ENCODE data around the gene KCP.

Gene KCP

GRCh38 chr7:128842674-128843641, 67.6 kb downstream of the KCP start:
- TF ChIP-seq EZH2 (IDR thresholded peaks at IDR 0.05) = no peak
- no peak for TF ChIP-seq FOXP2 (optimal IDR thresholded peaks at IDR 0.05; ENCODE audit: control extremely low read depth, extremely low read length, insufficient read depth)
- no peak for TF ChIP-seq POLR2AphosphoS5 (IDR thresholded peaks at IDR 0.05; ENCODE audit: borderline replicate concordance, low read depth, low read length)
- no peaks in the 10 kb centered on the region for H3K9me3 ChIP-seq (ENCODE audit: low read depth, low read length)
- no peak overlapping the region for H3K4me3 ChIP-seq
- DNase-seq (ENCODE audit: low read depth, low spot score) = no peak
- H3K36me3 ChIP-seq (ENCODE audit: insufficient read depth, low read length) = peaks cover 37% of the 10 kb centered on the region
- H3K27ac ChIP-seq = no peak overlapping the region
- no peak overlapping the region for H3K9ac ChIP-seq (ENCODE audit: insufficient read length)

GRCh38 chr7:128841921-128842673, 68.4 kb downstream of the KCP start:
- no peak for DNase-seq (ENCODE audit: low read depth, low spot score)
- Histone ChIP-seq H3K36me3 (ENCODE audit: insufficient read depth, low read length) (peaks cover 43% of the 10 kb centered on the region), H3K9ac (ENCODE audit: insufficient read length) (no peak overlapping the region), H3K9me3 (ENCODE audit: low read depth, low read length) (no peaks in the 10 kb centered on the region), H3K4me3 (no peak overlapping the region), H3K27ac (no peak overlapping the region)
- TF ChIP-seq POLR2AphosphoS5 (IDR thresholded peaks at IDR 0.05; ENCODE audit: borderline replicate concordance, low read depth, low read length) (no peak), EZH2 (IDR thresholded peaks at IDR 0.05) (no peak), FOXP2 (optimal IDR thresholded peaks at IDR 0.05; ENCODE audit: control extremely low read depth, extremely low read length, insufficient read depth) (no peak)

GRCh38 chr7:128841171-128841690, 69.3 kb downstream of the KCP start:
- Histone ChIP-seq H3K9ac (ENCODE audit: insufficient read length) (no peak overlapping the region), H3K27ac (no peak overlapping the region), H3K4me3 (no peak overlapping the region), H3K36me3 (ENCODE audit: insufficient read depth, low read length) (peaks cover 43% of the 10 kb centered on the region), H3K9me3 (ENCODE audit: low read depth, low read length) (no peaks in the 10 kb centered on the region)
- TF ChIP-seq POLR2AphosphoS5 (IDR thresholded peaks at IDR 0.05; ENCODE audit: borderline replicate concordance, low read depth, low read length) = no peak
- no peak for TF ChIP-seq FOXP2 (optimal IDR thresholded peaks at IDR 0.05; ENCODE audit: control extremely low read depth, extremely low read length, insufficient read depth)
- TF ChIP-seq EZH2 (IDR thresholded peaks at IDR 0.05) = no peak
- DNase-seq (ENCODE audit: low read depth, low spot score) = no peak

GRCh38 chr7:128840326-128841170, 70.0 kb downstream of the KCP start:
- H3K36me3 ChIP-seq (ENCODE audit: insufficient read depth, low read length) = peaks cover 43% of the 10 kb centered on the region
- no peak overlapping the region for H3K4me3 ChIP-seq
- TF ChIP-seq EZH2 (IDR thresholded peaks at IDR 0.05) = no peak
- TF ChIP-seq POLR2AphosphoS5 (IDR thresholded peaks at IDR 0.05; ENCODE audit: borderline replicate concordance, low read depth, low read length) = no peak
- TF ChIP-seq FOXP2 (optimal IDR thresholded peaks at IDR 0.05; ENCODE audit: control extremely low read depth, extremely low read length, insufficient read depth) = no peak
- H3K27ac ChIP-seq = no peak overlapping the region
- no peaks in the 10 kb centered on the region for H3K9me3 ChIP-seq (ENCODE audit: low read depth, low read length)
- H3K9ac ChIP-seq (ENCODE audit: insufficient read length) = no peak overlapping the region
- DNase-seq (ENCODE audit: low read depth, low spot score) = no peak

- H3K9me3 ChIP-seq (ENCODE audit: low read depth, low read length) = no peaks in the 10 kb centered on the region
- H3K4me3 ChIP-seq = no peak overlapping the region
- DNase-seq (ENCODE audit: low read depth, low spot score) = no peak
- H3K9ac ChIP-seq (ENCODE audit: insufficient read length) = no peak overlapping the region
- H3K36me3 ChIP-seq (ENCODE audit: insufficient read depth, low read length) = peaks cover 42% of the 10 kb centered on the region
- no peak for TF ChIP-seq EZH2 (IDR thresholded peaks at IDR 0.05)
- TF ChIP-seq POLR2AphosphoS5 (IDR thresholded peaks at IDR 0.05; ENCODE audit: borderline replicate concordance, low read depth, low read length) = no peak
- no peak for TF ChIP-seq FOXP2 (optimal IDR thresholded peaks at IDR 0.05; ENCODE audit: control extremely low read depth, extremely low read length, insufficient read depth)
- H3K27ac ChIP-seq = no peak overlapping the region
Observed at GRCh38 chr7:128839751-128840177, 70.7 kb downstream of the KCP start.

- no peak for TF ChIP-seq POLR2AphosphoS5 (IDR thresholded peaks at IDR 0.05; ENCODE audit: borderline replicate concordance, low read depth, low read length)
- TF ChIP-seq FOXP2 (optimal IDR thresholded peaks at IDR 0.05; ENCODE audit: control extremely low read depth, extremely low read length, insufficient read depth) = no peak
- no peak for TF ChIP-seq EZH2 (IDR thresholded peaks at IDR 0.05)
- H3K4me3 ChIP-seq = no peak overlapping the region
- no peaks in the 10 kb centered on the region for H3K9me3 ChIP-seq (ENCODE audit: low read depth, low read length)
- no peak for DNase-seq (ENCODE audit: low read depth, low spot score)
- H3K9ac ChIP-seq (ENCODE audit: insufficient read length) = no peak overlapping the region
- H3K27ac ChIP-seq = no peak overlapping the region
- H3K36me3 ChIP-seq (ENCODE audit: insufficient read depth, low read length) = peaks cover 36% of the 10 kb centered on the region
Observed at GRCh38 chr7:128838981-128839731, 71.4 kb downstream of the KCP start.

- Histone ChIP-seq H3K36me3 (ENCODE audit: insufficient read depth, low read length) (peaks cover 30% of the 10 kb centered on the region), H3K27ac (no peak overlapping the region)
- DNase-seq (ENCODE audit: low read depth, low spot score) = no peak
Observed at GRCh38 chr7:128838109-128838779, 72.3 kb downstream of the KCP start.

More at GRCh38 chr7:128838109-128838779, 72.3 kb downstream of the KCP start:
- H3K9ac ChIP-seq (ENCODE audit: insufficient read length) = no peak overlapping the region
- TF ChIP-seq FOXP2 (optimal IDR thresholded peaks at IDR 0.05; ENCODE audit: control extremely low read depth, extremely low read length, insufficient read depth) (no peak), EZH2 (IDR thresholded peaks at IDR 0.05) (no peak), POLR2AphosphoS5 (IDR thresholded peaks at IDR 0.05; ENCODE audit: borderline replicate concordance, low read depth, low read length) (no peak)
- no peak overlapping the region for H3K4me3 ChIP-seq
- no peaks in the 10 kb centered on the region for H3K9me3 ChIP-seq (ENCODE audit: low read depth, low read length)
